Karpas-422 (cell line): ENCODE data around the gene OR5AL1. TPM values are rescaled to one million over a fixed set of nuclear protein-coding genes. Genes with fewer than 3 reads are reported as not detected.

Experiments used
- DNase-seq: peaks from one replicate; pipeline ENCODE4 v3.0.0-alpha.2; 2015
- H2AFZ ChIP-seq: fragments of 200-600 bp; sonication (generic); 2 replicates; pipeline ENCODE4 v1.6.1; 2014; ENCODE audit warnings: antibody characterized with exemption, low read length, mixed read lengths
- H3K27ac ChIP-seq: fragments of 200-600 bp; sonication (generic); 2 replicates; pipeline ENCODE4 v1.5.1; 2014; ENCODE audit warnings: mild to moderate bottlenecking, low read length, moderate library complexity
- H3K27me3 ChIP-seq: fragments of 200-600 bp; sonication (generic); 2 replicates; pipeline ENCODE4 v1.6.1; 2014; ENCODE audit warnings: low read length, mixed read lengths
- H3K36me3 ChIP-seq: fragments of 200-600 bp; sonication (generic); 2 replicates; pipeline ENCODE4 v1.6.1; 2014; ENCODE audit warnings: low read length, mixed read lengths; ENCODE audit not compliant: insufficient read depth
- H3K4me1 ChIP-seq: fragments of 200-600 bp; sonication (generic); 2 replicates; pipeline ENCODE4 v1.6.1; 2014; ENCODE audit warnings: mild to moderate bottlenecking, low read length, mixed read lengths
- H3K4me2 ChIP-seq: fragments of 200-600 bp; sonication (generic); 2 replicates; pipeline ENCODE4 v1.6.1; 2014; ENCODE audit warnings: low read length, low read depth, mild to moderate bottlenecking; ENCODE audit not compliant: poor library complexity, severe bottlenecking
- H3K4me3 ChIP-seq: fragments of 200-600 bp; sonication (generic); 2 replicates; pipeline ENCODE4 v1.5.1; 2014; ENCODE audit warnings: mild to moderate bottlenecking, antibody characterized with exemption, low read length, mixed read lengths
- H3K79me2 ChIP-seq: fragments of 200-600 bp; sonication (generic); 2 replicates; pipeline ENCODE4 v1.6.1; 2014; ENCODE audit warnings: mild to moderate bottlenecking, low read length, mixed read lengths
- H3K9ac ChIP-seq: fragments of 200-600 bp; sonication (generic); 2 replicates; pipeline ENCODE4 v1.6.0; 2014; ENCODE audit warnings: low read length
- H3K9me2 ChIP-seq: fragments of 200-600 bp; sonication (generic), shearing (Covaris generic); replicated peaks from 2 replicates; pipeline ENCODE4 v1.6.0; 2014; ENCODE audit warnings: mild to moderate bottlenecking, low read length, moderate library complexity; ENCODE audit not compliant: insufficient read depth
- H3K9me3 ChIP-seq: fragments of 300-700, 200-600 bp; sonication (generic); 2 replicates; pipeline ENCODE4 v1.6.1; 2014; ENCODE audit warnings: low read length, mixed read lengths
- H4K20me1 ChIP-seq: fragments of 200-600 bp; sonication (generic); 2 replicates; pipeline ENCODE4 v1.6.1; 2014; ENCODE audit warnings: mild to moderate bottlenecking, antibody characterized with exemption, low read length, low read depth; ENCODE audit not compliant: insufficient read depth
- total RNA-seq: library from RNA; depleted of rRNA; stranded (reverse); fragments of >200 nt; shearing (Covaris generic); gene quantifications from 2 replicates; pipeline ENCODE4 v1.2.3, GENCODE V29; 2014; ENCODE audit warnings: low replicate concordance; rRNA removed

The OR5AL1 gene
- total RNA-seq, 1 experiment from 2014 or later = not detected

- no peaks in the 10 kb centered on the region for H3K4me1 ChIP-seq
- no peaks in the 10 kb centered on the region for H3K9me2 ChIP-seq
Observed at GRCh38 chr11:56453521-56453920, 41.0 kb downstream of the OR5AL1 start.

GRCh38 chr11:56457076-56457475 is 44.6 kb downstream of the OR5AL1 start:
- Histone ChIP-seq H4K20me1 (no peaks in the 10 kb centered on the region), H3K4me2 (no peak overlapping the region), H2AFZ (no peak overlapping the region), H3K9me3 (peaks cover 15% of the 10 kb centered on the region; the same call in 1 of the 2 replicates), H3K27ac (no peak overlapping the region), H3K9ac (no peak overlapping the region), H3K36me3 (no peaks in the 10 kb centered on the region), H3K4me1 (no peaks in the 10 kb centered on the region), H3K79me2 (no peaks in the 10 kb centered on the region), H3K9me2 (no peaks in the 10 kb centered on the region), H3K4me3 (no peak overlapping the region), H3K27me3 (no peaks in the 10 kb centered on the region)
- DNase-seq = no peak

More at GRCh38 chr11:56453521-56453920, 41.0 kb downstream of the OR5AL1 start:
- H2AFZ ChIP-seq = no peak overlapping the region
- no peak overlapping the region for H3K9ac ChIP-seq
- H3K36me3 ChIP-seq = no peaks in the 10 kb centered on the region
- H4K20me1 ChIP-seq = no peaks in the 10 kb centered on the region
- H3K27me3 ChIP-seq = no peaks in the 10 kb centered on the region
- H3K4me3 ChIP-seq = no peak overlapping the region
- no peak overlapping the region for H3K27ac ChIP-seq
- no peak for DNase-seq
- H3K9me3 ChIP-seq = peaks cover 20% of the 10 kb centered on the region; the same call in 1 of the 2 replicates
- H3K4me2 ChIP-seq = no peak overlapping the region
- H3K79me2 ChIP-seq = no peaks in the 10 kb centered on the region

Other genes starting within 250 kb of the OR5AL1 start
- gene OR5J2, start 236.1 kb upstream of the OR5AL1 start, total RNA-seq = not detected in 2 replicates
- gene OR5T2, start 178.4 kb upstream of the OR5AL1 start, total RNA-seq = not detected in 2 replicates
- gene OR5T3, start 160.4 kb upstream of the OR5AL1 start, total RNA-seq = not detected in 2 replicates
- gene OR5T1, start 138.5 kb upstream of the OR5AL1 start, total RNA-seq = not detected in 2 replicates
- not detected in 2 replicates for gene OR8H1, start 120.4 kb upstream of the OR5AL1 start, total RNA-seq
- not detected in 2 replicates for gene OR8K3, start 97.6 kb upstream of the OR5AL1 start, total RNA-seq
- gene OR8K1, start 66.7 kb upstream of the OR5AL1 start, total RNA-seq = not detected in 2 replicates
- gene OR8J1, start 58.4 kb upstream of the OR5AL1 start, total RNA-seq = not detected in 2 replicates
- not detected in 2 replicates for gene OR8U1, start 37.1 kb upstream of the OR5AL1 start, total RNA-seq
- not detected in 2 replicates for gene OR5M3, start 60.7 kb downstream of the OR5AL1 start, total RNA-seq
- not detected in 2 replicates for gene OR5M8, start 78.7 kb downstream of the OR5AL1 start, total RNA-seq
- gene OR5M11, start 130.6 kb downstream of the OR5AL1 start, total RNA-seq = not detected in 2 replicates
- gene OR5M10, start 165.0 kb downstream of the OR5AL1 start, total RNA-seq = not detected in 2 replicates
- not detected in 2 replicates for gene OR5M1, start 202.2 kb downstream of the OR5AL1 start, total RNA-seq
- not detected in 2 replicates for gene OR5AP2, start 229.7 kb downstream of the OR5AL1 start, total RNA-seq